HG03095 (cell line): ENCODE measurements around the gene ANGPTL2.

Experiments
- ATAC-seq: cut with Tn5 transposase; IDR thresholded peaks from one replicate; pipeline ENCODE4 v1.9.1; 2021; ENCODE audit warnings: moderate library complexity; ENCODE audit not compliant: unreplicated experiment

Gene ANGPTL2

DNA sequence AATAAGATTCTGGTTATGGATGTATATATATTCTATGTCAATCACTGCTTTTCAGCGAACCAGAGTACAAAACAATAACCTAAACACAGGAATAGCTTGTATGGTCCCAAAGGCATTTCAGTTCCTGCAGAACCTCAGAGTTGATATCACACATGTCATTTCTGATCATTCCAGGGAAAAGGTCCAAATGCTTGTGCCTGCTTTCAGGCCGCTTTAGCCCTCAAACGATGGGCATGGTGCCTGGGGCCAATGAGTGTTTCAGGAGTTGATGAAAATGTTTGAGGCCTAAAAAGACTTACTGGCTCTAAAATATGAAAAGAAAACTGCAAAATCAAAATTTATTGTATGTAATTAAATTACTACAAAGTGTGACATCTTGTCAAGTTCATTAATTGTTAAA lies 22.8 kb downstream of the ANGPTL2 start:
- no peak for ATAC-seq

DNA sequence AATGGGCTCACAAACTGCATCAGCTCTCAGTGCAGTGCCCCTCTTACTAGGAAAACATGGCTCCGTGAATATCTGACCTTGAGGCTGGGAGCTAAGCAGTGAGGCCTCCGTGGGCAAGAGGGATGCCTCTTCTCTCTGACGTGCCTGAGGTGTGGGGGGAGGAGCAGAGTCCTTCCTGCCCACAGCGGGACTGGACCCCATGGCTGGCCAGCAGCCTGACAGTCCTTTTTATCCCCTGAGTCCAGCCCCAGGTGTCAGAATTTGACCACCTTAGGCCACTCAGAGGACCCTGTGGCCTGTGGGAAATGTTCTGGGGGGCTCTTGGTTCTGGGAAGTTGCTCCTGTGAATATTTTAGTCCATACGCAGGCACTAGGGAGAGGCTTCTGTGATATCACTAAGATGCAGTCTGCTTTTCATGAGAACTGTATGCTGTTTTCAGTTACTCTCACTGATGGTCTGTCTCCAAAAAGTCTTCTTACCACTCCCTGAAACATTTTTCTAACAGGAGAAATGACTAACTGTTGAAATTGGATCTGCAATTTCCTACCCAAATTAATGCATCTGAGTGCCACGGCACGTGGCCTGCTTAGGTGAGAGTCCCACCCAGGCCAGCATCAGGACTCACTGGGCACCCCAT lies 23.4 kb downstream of the ANGPTL2 start:
- ATAC-seq: no peak

GRCh38 chr9:127097683-127098082 lies 24.8 kb downstream of the ANGPTL2 start:
- no peak for ATAC-seq

- no peak for ATAC-seq
These were observed 26.2 kb downstream of the ANGPTL2 start for GRCh38 chr9:127096208-127096607.

GRCh38 chr9:127095411-127095810 lies 27.0 kb downstream of the ANGPTL2 start:
- ATAC-seq: no peak

DNA sequence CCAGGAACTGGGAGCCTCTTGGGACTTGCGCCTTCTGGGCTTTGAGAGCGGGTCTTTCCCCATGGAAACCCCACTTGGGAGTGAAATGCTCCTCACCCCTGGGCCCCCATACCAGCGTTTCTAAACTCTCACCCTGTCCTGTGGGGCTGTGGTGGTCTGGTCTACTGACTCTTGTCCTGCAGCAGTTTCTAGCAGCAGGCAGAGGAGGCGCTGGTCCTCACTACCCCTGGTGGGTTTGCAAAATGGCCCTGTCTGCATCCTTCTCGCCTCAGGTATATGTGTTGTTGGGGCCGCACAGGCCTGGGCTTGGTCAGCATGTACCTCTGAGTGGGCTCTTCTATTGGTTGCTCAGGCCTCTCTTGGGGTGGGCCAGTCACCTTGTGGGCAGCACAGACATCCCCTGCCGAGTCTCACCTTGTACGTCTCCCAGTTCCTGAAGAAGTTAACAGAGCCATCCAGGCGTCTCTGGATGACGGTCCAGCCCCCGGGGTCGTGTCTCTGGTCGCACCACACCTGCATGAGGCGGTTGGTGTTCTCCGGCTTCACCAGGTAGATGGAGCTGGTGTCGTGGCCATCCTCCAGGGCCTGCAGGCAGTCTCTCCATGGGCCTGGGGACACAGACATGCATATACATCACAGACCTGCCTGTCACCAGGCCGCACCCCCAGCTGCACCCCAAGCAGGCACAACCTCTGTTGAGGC lies 29.0 kb downstream of the ANGPTL2 start:
- ATAC-seq: no peak

- ATAC-seq: no peak
These were observed 30.3 kb downstream of the ANGPTL2 start for GRCh38 chr9:127092041-127092608.

DNA sequence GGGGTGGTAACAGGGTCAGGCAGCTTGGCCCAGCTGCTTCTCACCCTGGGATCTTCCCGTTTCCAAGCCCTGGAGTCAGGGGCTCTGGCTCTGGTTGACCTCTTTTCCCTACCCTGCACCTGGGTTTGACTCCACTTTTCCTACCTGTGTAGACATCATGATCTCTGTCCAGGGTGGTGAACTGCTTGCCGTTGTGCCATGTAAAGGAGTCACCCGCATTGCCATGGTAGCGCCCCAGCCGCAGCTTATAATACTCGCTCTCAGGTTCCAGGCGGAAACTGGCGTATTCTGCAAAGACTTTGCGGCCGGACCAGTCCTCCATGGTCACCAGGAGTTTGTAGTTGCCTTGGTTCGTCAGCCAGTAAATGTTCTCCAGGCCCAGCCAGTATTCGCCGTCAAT lies 30.9 kb downstream of the ANGPTL2 start:
- ATAC-seq: no peak

GRCh38 chr9:127090341-127090985 lies 32.0 kb downstream of the ANGPTL2 start:
- no peak for ATAC-seq

- no peak for ATAC-seq
These were observed 32.8 kb downstream of the ANGPTL2 start for GRCh38 chr9:127089631-127090081.

DNA sequence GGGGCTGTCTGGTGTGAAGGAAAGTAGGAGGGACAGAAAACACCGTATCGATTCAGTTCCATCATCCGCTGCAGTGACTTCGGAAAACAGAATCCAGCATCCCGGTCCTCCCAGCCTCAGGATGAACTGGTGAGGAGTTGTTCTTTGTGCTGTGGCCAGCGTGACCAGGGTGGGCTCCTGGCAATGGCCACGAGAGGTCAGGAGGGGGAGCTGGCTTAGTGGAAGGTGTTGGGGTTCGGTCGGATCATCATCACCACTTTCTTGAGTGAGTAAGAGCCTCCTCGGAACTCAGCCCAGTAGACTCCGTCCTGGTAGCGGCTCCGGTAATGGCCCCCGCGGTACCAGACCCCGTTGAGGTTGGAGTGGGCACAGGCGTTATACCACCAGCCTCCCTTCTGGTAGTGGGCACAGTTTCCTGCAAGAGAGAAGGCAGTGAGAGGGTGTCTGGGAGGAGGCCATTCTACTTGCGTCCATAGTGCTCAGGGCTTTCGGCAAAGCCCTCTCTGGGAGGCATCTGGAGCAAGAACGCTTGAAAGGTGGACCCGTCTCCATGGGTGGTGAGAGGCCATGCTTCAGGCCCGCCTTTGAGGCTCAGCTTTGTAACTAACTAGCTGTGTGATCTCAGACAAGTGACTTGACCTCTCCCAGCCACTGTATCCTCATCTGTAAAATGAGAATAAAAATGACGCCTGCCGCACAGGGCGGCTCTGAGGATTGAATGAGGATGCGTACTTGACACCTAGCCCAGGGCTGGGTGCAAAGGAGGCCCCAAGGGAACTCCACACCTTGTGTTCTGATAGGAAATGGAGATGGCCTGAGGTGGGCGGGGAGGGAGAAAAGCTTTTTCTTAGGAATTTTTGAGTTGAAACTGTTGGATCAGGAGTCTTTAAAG lies 33.5 kb downstream of the ANGPTL2 start:
- no peak for ATAC-seq

- ATAC-seq: no peak
These were observed 34.6 kb downstream of the ANGPTL2 start for GRCh38 chr9:127087836-127088235.

DNA sequence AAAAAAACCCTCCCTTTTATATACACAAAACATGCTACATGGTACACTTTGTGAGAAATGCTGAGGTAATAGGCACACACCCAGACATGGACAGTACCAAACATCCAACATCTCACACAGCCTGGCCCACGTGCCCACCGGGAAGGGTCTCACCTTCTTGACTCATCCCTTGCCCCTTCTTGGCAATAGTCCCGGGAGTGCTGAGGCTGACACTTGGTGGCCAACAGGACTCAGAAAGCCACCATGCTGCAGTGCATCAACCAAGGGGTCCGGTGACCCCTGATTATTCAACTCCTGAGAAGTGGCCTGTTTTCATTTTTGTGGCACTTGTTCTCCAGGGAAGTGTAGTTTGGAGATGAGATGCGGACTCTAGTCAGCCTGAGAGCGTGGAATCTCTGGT lies 35.0 kb downstream of the ANGPTL2 start:
- ATAC-seq: no peak

- no peak for ATAC-seq
These were observed 35.7 kb downstream of the ANGPTL2 start for GRCh38 chr9:127086771-127087170.

DNA sequence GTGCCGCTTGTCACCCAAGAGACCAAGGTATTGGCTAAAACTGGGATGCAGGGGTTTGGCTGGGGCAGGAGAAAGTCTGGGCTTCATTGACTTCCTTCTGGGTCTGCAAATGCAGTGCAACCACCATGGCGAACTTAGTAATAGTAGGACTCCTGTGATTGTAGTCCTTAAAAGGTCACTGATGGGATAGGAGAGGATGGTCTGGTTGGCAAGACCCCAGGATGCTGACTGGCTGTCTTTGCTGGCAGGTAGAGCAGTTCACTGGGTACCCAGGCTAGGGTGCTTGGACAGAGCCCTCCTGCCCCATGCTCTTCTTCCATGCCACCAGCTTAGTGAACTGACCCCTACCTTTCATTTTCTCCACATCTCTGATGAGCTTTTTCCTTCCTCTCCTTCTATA lies 37.2 kb downstream of the ANGPTL2 start:
- no peak for ATAC-seq

DNA sequence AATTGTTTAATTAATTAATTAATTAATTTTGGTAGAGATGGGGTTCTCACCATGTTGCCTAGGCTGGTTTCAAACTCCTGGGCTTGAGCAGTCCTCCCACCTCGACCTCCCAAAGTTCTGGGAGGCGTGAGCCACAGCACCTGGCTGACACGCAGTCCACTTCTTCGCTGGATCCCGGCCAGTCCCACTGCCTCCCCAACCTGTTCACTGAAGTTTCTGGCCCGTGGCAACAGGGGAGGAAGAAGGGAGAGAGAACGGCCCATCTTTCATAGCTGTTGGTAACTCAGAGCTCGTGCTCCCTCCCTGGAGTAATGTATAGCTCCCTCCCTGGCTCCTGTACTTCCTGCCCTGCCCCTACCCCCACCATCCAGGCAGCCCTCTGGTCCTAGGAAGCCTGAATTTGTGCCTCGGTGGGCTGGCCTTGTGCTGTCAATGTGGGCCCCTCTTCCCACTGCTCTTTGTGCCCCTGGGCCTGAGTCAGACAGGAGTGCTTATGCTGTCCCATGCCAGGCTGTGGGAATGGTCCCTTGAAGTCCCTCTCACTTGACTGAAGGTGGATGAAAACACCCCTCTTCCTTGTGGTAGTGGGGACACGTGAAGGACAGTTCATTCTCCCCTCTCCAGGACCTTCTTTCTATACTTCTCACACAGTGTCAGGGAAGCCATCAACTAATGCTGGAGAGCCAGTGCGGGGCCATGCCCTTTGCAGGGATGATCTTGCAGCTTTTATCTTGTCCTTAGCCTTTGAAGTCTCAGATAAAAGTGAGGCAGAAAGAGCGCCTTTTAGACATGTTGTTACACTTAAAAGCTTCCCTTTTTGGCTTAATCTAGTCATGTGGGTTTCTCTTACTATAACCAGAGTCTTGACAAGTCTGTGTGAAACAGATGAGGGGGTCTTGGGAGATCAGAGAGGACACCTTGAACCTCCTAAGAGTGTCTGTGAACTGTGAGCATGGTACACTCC lies 38.1 kb downstream of the ANGPTL2 start:
- no peak for ATAC-seq

DNA sequence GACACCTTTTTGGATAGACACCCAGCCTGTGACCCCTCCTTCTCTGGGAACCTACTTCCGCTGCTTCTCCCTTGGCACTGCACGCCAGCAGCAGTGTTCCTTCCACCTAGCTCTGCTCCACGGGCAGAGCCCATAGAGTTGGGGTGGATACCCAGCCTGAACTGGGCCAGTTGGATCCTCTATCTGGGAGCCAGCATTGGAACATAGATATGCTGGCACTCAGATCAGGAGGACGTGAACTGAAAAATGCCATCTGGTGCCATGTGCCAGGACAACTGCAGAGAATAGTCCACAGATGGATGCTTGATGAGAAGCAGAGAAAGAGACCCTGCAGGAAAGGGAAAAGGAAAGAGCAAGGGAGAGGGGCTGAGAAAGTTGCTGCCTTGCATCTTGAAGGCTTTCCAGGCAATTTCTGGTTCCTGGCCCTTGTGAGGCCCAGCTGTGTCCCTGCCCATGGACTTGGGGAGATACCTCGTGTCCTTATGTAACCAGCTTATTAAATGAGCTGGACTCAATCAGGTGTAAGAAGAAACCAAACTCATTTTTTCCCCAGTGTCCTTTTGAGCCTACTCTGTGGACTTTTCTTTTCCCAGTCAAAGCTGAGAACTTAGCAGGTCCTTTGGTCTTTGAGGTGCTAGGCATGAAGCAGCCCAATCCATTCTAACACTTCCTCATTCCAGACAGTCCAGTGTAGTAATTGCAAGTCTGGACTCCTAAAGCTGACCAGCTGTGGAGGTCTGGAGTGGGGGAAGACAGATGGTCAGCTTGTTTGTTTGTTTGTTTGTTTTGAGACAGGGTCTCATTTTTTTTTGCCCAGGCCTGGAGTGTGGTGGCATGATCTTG lies 39.1 kb downstream of the ANGPTL2 start:
- ATAC-seq: no peak

- no peak for ATAC-seq
These were observed 40.9 kb downstream of the ANGPTL2 start for GRCh38 chr9:127081250-127082185.
